ENCODE results near the gene GAL. TPM values are rescaled to one million over a fixed set of nuclear protein-coding genes. Genes with fewer than 3 reads are reported as not detected.

GAL gene
- total and polyA plus RNA-seq, 8 donors: 1.7 to 5.7 (median 3.5) TPM; not detected in 5

DNA sequence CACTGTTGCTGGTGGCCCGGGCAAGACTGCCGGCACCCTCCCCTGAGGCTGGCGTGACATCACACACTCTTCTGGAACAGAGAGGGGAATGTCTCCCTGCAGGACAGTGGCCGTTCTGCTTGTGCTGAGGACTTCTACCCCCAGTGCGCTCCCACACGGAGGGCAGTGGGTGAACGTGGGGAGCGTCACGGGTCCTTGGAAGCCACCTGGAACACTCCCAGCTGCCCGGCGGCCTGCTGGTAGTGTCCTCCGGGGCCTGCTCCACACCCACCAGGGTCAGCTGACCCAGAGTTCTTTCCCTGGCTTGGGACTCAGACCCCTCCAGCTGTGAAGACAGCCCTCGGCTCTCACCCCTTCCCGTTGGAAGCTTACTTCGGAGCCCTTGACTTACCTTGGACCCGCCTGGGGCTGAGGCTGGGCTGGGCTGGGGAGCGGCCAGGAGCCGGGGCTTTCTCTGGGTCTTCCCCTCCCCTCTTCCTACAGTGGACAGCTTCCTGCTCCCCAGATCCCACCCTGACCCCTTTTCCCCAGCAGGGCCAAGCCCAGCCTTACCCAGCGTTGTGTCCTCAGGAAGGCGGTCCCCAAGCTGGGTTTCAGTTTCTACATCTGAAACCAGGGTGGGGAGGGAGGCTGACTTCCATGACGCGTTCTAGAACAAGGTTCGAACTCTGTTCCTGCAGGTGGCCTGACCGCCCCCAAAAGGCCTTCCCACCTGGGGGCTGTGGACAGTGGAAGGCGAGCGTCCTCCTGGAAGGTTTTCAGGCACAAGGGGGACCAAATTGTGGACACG, 14.8 kb upstream of the GAL start:
- TF ChIP-seq POLR2AphosphoS5 (IDR thresholded peaks at IDR 0.05): no peak
- TF ChIP-seq, protein P1, sequence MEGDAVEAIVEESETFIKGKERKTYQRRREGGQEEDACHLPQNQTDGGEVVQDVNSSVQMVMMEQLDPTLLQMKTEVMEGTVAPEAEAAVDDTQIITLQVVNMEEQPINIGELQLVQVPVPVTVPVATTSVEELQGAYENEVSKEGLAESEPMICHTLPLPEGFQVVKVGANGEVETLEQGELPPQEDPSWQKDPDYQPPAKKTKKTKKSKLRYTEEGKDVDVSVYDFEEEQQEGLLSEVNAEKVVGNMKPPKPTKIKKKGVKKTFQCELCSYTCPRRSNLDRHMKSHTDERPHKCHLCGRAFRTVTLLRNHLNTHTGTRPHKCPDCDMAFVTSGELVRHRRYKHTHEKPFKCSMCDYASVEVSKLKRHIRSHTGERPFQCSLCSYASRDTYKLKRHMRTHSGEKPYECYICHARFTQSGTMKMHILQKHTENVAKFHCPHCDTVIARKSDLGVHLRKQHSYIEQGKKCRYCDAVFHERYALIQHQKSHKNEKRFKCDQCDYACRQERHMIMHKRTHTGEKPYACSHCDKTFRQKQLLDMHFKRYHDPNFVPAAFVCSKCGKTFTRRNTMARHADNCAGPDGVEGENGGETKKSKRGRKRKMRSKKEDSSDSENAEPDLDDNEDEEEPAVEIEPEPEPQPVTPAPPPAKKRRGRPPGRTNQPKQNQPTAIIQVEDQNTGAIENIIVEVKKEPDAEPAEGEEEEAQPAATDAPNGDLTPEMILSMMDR (IDR thresholded peaks at IDR 0.05): no peak
- TF ChIP-seq EP300 (IDR thresholded peaks at IDR 0.05): no peak
- no peak for TF ChIP-seq POLR2A (IDR thresholded peaks at IDR 0.05)
- 84 to 87% (median 85%) methylated on average over 23 to 27 of the region's 27 CpGs for whole genome bisulfite sequencing, 5 donors
- Histone ChIP-seq H3K4me1 (no peaks in the 10 kb centered on the region), H3K27me3 (peaks cover 0 to 39% (median 14%) of the 10 kb centered on the region in 3 donors), H3K4me3 (no peak overlapping the region), H3K36me3 (no peaks in the 10 kb centered on the region), H3K27ac (no peak overlapping the region), H3K9me3 (peaks cover 0 to 15% (median 11%) of the 10 kb centered on the region in 4 donors)
- intact Hi-C loops (cut with DNase I; ENCODE audit: low total_unique reads): no loop called here
- DNase-seq: no peak

- DNase-seq: no peak
- Histone ChIP-seq H3K27ac (no peak overlapping the region), H3K4me1 (no peaks in the 10 kb centered on the region), H3K4me3 (no peak overlapping the region), H3K27me3 (peaks cover 0 to 31% (median 7%) of the 10 kb centered on the region in 3 donors), H3K9me3 (peaks cover 0 to 15% (median 11%) of the 10 kb centered on the region in 4 donors), H3K36me3 (no peaks in the 10 kb centered on the region)
- 79 to 84% (median 81%) methylated on average over 24 to 33 of the region's 33 CpGs for WGBS, 5 donors
- no peak for TF ChIP-seq EP300 (IDR thresholded peaks at IDR 0.05)
- no peak for TF ChIP-seq POLR2AphosphoS5 (IDR thresholded peaks at IDR 0.05)
- TF ChIP-seq, protein P1 (IDR thresholded peaks at IDR 0.05): no peak
- intact Hi-C loops (cut with DNase I; ENCODE audit: low total_unique reads): no loop called here
Measured at GRCh38 chr11:68670208-68670992, 13.9 kb upstream of the GAL start.

DNA sequence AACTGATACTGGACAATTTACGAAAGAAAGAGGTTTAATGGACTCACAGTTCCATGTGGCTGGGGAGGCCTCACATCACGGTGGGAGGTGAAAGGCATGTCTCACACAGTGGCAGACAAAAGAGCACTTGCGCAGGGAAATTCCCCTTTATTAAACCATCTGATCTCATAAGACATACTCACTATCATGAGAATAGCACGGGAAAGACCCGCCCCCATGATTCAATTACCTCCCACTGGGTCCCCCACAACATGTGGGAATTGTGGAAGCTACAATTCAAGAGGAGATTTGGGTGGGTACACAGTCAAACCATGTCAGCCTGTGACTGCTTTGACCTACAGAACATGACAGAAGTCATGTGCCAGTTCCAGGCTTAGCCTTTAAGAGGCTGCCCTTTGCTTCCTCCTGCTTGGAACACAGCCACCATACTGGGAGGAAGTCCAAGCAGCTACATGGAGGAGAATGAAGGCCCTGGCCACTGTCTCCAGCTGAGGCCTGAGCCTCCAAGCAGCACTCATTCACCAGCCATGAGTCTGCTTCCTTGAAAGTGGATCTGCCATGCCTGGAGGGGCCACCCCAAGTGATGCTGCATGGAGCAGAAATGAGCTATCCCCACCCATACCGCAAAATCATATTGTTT, 10.9 kb upstream of the GAL start:
- TF ChIP-seq, protein P1 (IDR thresholded peaks at IDR 0.05): no peak
- TF ChIP-seq POLR2A (IDR thresholded peaks at IDR 0.05) (no peak), EP300 (IDR thresholded peaks at IDR 0.05) (no peak), POLR2AphosphoS5 (IDR thresholded peaks at IDR 0.05) (no peak)
- intact Hi-C loops (cut with DNase I; ENCODE audit: low total_unique reads): no loop called here
- Histone ChIP-seq H3K36me3 (no peaks in the 10 kb centered on the region), H3K27me3 (peaks cover 0 to 38% (median 0%) of the 10 kb centered on the region in 3 donors), H3K9me3 (peaks cover 0 to 15% (median 11%) of the 10 kb centered on the region in 4 donors), H3K27ac (no peak overlapping the region), H3K4me3 (no peak overlapping the region), H3K4me1 (peaks cover 0 to 7% (median 0%) of the 10 kb centered on the region in 4 donors)
- no peak for DNase-seq
- WGBS, 5 donors: 86 to 94% (median 90%) methylated on average over 6 of the region's 6 CpGs

DNA sequence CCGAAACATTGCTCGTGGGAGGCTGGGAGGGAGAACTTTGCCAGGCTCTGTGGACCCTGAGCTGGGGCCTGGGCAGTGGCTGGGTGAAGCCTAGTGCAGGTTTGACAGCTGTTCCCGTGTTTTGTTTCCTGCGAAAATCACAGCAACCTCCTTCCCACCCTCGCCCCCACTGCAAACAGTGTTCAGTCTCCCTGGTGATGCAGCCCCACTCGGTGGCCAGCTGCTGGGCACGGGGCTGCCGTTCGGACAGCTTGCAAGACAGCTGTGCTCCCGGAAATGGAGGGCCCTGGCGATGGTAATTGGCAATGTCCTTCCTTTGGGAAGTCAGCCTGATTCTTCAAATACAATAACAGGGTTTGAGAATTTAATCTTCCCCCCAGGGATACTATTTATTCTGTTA, 10.4 kb upstream of the GAL start:
- Histone ChIP-seq H3K36me3 (no peaks in the 10 kb centered on the region), H3K27me3 (peaks cover 0 to 38% (median 0%) of the 10 kb centered on the region in 3 donors), H3K4me3 (no peak overlapping the region), H3K9me3 (peaks cover 0 to 15% (median 11%) of the 10 kb centered on the region in 4 donors), H3K4me1 (peaks cover 0 to 7% (median 0%) of the 10 kb centered on the region in 4 donors), H3K27ac (no peak overlapping the region)
- intact Hi-C loops (cut with DNase I; ENCODE audit: low total_unique reads): no loop called here
- TF ChIP-seq, protein P1 (IDR thresholded peaks at IDR 0.05): no peak
- TF ChIP-seq POLR2A (IDR thresholded peaks at IDR 0.05) (no peak), EP300 (IDR thresholded peaks at IDR 0.05) (no peak), POLR2AphosphoS5 (IDR thresholded peaks at IDR 0.05) (no peak)
- peak in 1 of 2 donors; percentile 25 for DNase-seq
- 78 to 88% (median 85%) methylated on average over 11 of the region's 11 CpGs for WGBS, 5 donors
